H1 (cell line): ENCODE measurements around the gene PRKCH. TPM values are rescaled to one million over a fixed set of nuclear protein-coding genes. Genes with fewer than 3 reads are reported as not detected.

Experiments
- CTCF ChIA-PET: fragments of 300-600 bp; sonication (Branson Sonifier 250); formaldehyde crosslinking; loops from one replicate; lab custom pipeline; 2021; ENCODE audit not compliant: partially characterized antibody; lab: Charles Lee
- POLR2A ChIA-PET: fragments of 300-600 bp; sonication (Branson Sonifier 250); formaldehyde crosslinking; loops from one replicate; lab custom pipeline; 2021; ENCODE audit warnings: inconsistent platforms; ENCODE audit not compliant: partially characterized antibody; lab: Charles Lee
- DNase-seq, 2 experiments: peaks; one replicate each; pipeline versions ENCODE4 v3.0.0 to v3.0.0-alpha.2; 2010 to 2022; ENCODE audit warnings: low spot score in 2 of 2, low read depth in 1 of 2, mixed read lengths in 1 of 2
- FAIRE-seq: peaks from 2 replicates; lab custom pipeline; 2011; peaks lifted over from hg19 to GRCh38; lab: Jason Lieb, UNC
- H2AFZ ChIP-seq: 2 replicates; pipeline ENCODE4 v1.8.1; 2012; ENCODE audit warnings: low read length, inconsistent platforms
- H2AK5ac ChIP-seq: 2 replicates; pipeline ENCODE4 v1.6.1; 2013; ENCODE audit warnings: low read depth, low read length
- H2BK120ac ChIP-seq: replicated peaks from 2 replicates; pipeline ENCODE3; 2013; ENCODE audit warnings: low read depth, low read length, inconsistent platforms
- H2BK12ac ChIP-seq: 2 replicates; pipeline ENCODE4 v1.6.1; 2013; ENCODE audit warnings: low read depth, low read length
- H2BK15ac ChIP-seq: 2 replicates; pipeline ENCODE4 v1.6.1; 2013; ENCODE audit warnings: low read length
- H2BK20ac ChIP-seq: 2 replicates; pipeline ENCODE4 v1.6.1; 2013; ENCODE audit warnings: low read length
- H2BK5ac ChIP-seq: 2 replicates; pipeline ENCODE4 v1.6.1; 2013; ENCODE audit warnings: low read depth, low read length
- H3K14ac ChIP-seq: 2 replicates; pipeline ENCODE4 v1.6.1; 2013; ENCODE audit warnings: inconsistent platforms; ENCODE audit not compliant: insufficient read length
- H3K18ac ChIP-seq: 2 replicates; pipeline ENCODE4 v1.6.1; 2013; ENCODE audit warnings: low read length; ENCODE audit errors: extremely low read depth
- H3K23ac ChIP-seq: 2 replicates; pipeline ENCODE4 v1.6.1; 2013; ENCODE audit warnings: inconsistent platforms; ENCODE audit not compliant: insufficient read length
- H3K23me2 ChIP-seq: 2 replicates; pipeline ENCODE4 v1.6.1; 2013; ENCODE audit warnings: low read depth, low read length
- H3K27ac ChIP-seq: 2 replicates; pipeline ENCODE4 v1.6.1; 2011; ENCODE audit warnings: low read depth, low read length, inconsistent platforms
- H3K27me3 ChIP-seq, 4 experiments: replicated peaks in 1 of 4; 1 replicate in 1 of 4; 2 replicates in 3 of 4; pipeline versions ENCODE4 v1.6.1 to v1.8.1; 2011 to 2013; ENCODE audit warnings: low read length in 3 of 4, mild to moderate bottlenecking in 3 of 4, inconsistent platforms in 2 of 4, mixed read lengths in 2 of 4, moderate library complexity in 1 of 4; ENCODE audit not compliant: control insufficient read depth in 3 of 4, insufficient read depth in 3 of 4; ENCODE audit errors: extremely low read depth in 1 of 4
- H3K36me3 ChIP-seq, 4 experiments: 2 replicates each; pipeline versions ENCODE4 v1.6.1 to v1.8.1; 2011 to 2013; ENCODE audit warnings: mild to moderate bottlenecking in 4 of 4, low read length in 3 of 4, moderate library complexity in 2 of 4, control low read depth in 1 of 4, inconsistent platforms in 1 of 4; ENCODE audit not compliant: insufficient read depth in 4 of 4, control insufficient read depth in 2 of 4
- H3K4ac ChIP-seq: replicated peaks from 2 replicates; pipeline ENCODE3; 2013; ENCODE audit warnings: low read length, low read depth, mixed read lengths, inconsistent platforms; ENCODE audit not compliant: insufficient read length
- H3K4me1 ChIP-seq, 4 experiments: replicated peaks in 1 of 4; 1 replicate in 1 of 4; 2 replicates in 3 of 4; pipeline versions ENCODE4 v1.6.1 to v1.8.1; 2011 to 2013; ENCODE audit warnings: low read length in 3 of 4, inconsistent platforms in 2 of 4, mixed read lengths in 1 of 4; ENCODE audit not compliant: insufficient read depth in 4 of 4, control insufficient read depth in 3 of 4
- H3K4me2 ChIP-seq, 2 experiments: 2 replicates each; pipeline versions ENCODE4 v1.6.1 to v1.8.1; 2011 to 2013; ENCODE audit warnings: low read depth in 2 of 2, low read length in 2 of 2, control low read depth in 1 of 2, inconsistent platforms in 1 of 2, mild to moderate bottlenecking in 1 of 2; ENCODE audit not compliant: insufficient read depth in 1 of 2
- H3K4me3 ChIP-seq, 4 experiments: fragments of 200-600, 300-600 bp in 1 of 4; sonication (generic), shearing (Covaris generic), sonication (Bioruptor Twin) in 1 of 4; 2 replicates each; pipeline versions ENCODE4 v1.5.1 to v1.8.1; 2011 to 2016; ENCODE audit warnings: low read length in 4 of 4, low read depth in 3 of 4, control low read depth in 2 of 4, inconsistent platforms in 2 of 4, mild to moderate bottlenecking in 2 of 4, mixed read lengths in 1 of 4, moderate library complexity in 1 of 4; ENCODE audit not compliant: insufficient read depth in 2 of 4; ENCODE audit errors: extremely low read depth in 1 of 4
- H3K56ac ChIP-seq: replicated peaks from 2 replicates; pipeline ENCODE3; 2013; ENCODE audit warnings: low read depth, mild to moderate bottlenecking, mixed read lengths, low read length, inconsistent platforms; ENCODE audit not compliant: insufficient read length
- H3K79me1 ChIP-seq: 2 replicates; pipeline ENCODE4 v1.6.1; 2013; ENCODE audit warnings: low read depth, low read length, control low read depth
- H3K79me2 ChIP-seq, 2 experiments: 2 replicates each; pipeline versions ENCODE4 v1.6.1 to v1.8.1; 2012 to 2013; ENCODE audit warnings: low read length in 2 of 2, mild to moderate bottlenecking in 2 of 2, inconsistent platforms in 1 of 2; ENCODE audit not compliant: insufficient read depth in 2 of 2, control insufficient read depth in 1 of 2
- H3K9ac ChIP-seq, 4 experiments: replicated peaks in 1 of 4; 1 replicate in 1 of 4; 2 replicates in 3 of 4; pipeline versions ENCODE4 v1.6.1 to v1.8.1; 2011 to 2013; ENCODE audit warnings: low read depth in 3 of 4, low read length in 3 of 4, control low read depth in 2 of 4, mild to moderate bottlenecking in 2 of 4, moderate library complexity in 2 of 4, inconsistent platforms in 1 of 4; ENCODE audit errors: extremely low read depth in 1 of 4
- H3K9me3 ChIP-seq, 2 experiments: 2 replicates each; pipeline versions ENCODE4 v1.6.1 to v1.8.1; 2012 to 2013; ENCODE audit warnings: mild to moderate bottlenecking in 2 of 2, moderate library complexity in 2 of 2, control low read depth in 1 of 2, inconsistent platforms in 1 of 2, low read depth in 1 of 2, low read length in 1 of 2, mixed read lengths in 1 of 2; ENCODE audit not compliant: insufficient read depth in 2 of 2
- H4K20me1 ChIP-seq, 2 experiments: replicated peaks in 1 of 2; 2 replicates each; pipeline versions ENCODE3 to v1.8.1; 2011 to 2013; ENCODE audit warnings: inconsistent platforms in 2 of 2, low read length in 2 of 2, mild to moderate bottlenecking in 1 of 2; ENCODE audit not compliant: insufficient read depth in 2 of 2, control insufficient read depth in 1 of 2
- H4K5ac ChIP-seq: 2 replicates; pipeline ENCODE4 v1.6.1; 2013; ENCODE audit warnings: low read length, low read depth, mixed read lengths, inconsistent platforms; ENCODE audit not compliant: insufficient read length
- H4K8ac ChIP-seq: 2 replicates; pipeline ENCODE4 v1.8.0; 2013; ENCODE audit warnings: mild to moderate bottlenecking, moderate library complexity, low read length, inconsistent platforms; ENCODE audit not compliant: insufficient read depth; ENCODE audit errors: extremely low read depth
- H4K91ac ChIP-seq: replicated peaks from 2 replicates; pipeline ENCODE3; 2013; ENCODE audit warnings: low read length, mixed read lengths, inconsistent platforms; ENCODE audit not compliant: insufficient read length
- GABPA ChIP-seq: IDR thresholded peaks from 2 replicates; pipeline ENCODE4 v1.6.1; 2011; ENCODE audit warnings: mild to moderate bottlenecking, low read length, moderate library complexity, borderline replicate concordance; ENCODE audit not compliant: insufficient read depth
- JUN ChIP-seq: IDR thresholded peaks from 2 replicates; pipeline ENCODE4 v1.6.1; 2011; ENCODE audit warnings: low read depth, mild to moderate bottlenecking, improper control_type of control experiment, low read length
- MAFK ChIP-seq: IDR thresholded peaks from 2 replicates; pipeline ENCODE4 v1.6.1; 2012; ENCODE audit warnings: low read depth, mild to moderate bottlenecking, improper control_type of control experiment, low read length
- POLR2AphosphoS5 ChIP-seq: IDR thresholded peaks from 2 replicates; pipeline ENCODE4 v1.6.1; 2011; ENCODE audit warnings: low read depth, low read length
- RBBP5 ChIP-seq: IDR thresholded peaks from 2 replicates; pipeline ENCODE4 v1.7.1; 2012; ENCODE audit warnings: low read depth, mild to moderate bottlenecking, inconsistent platforms, low read length, moderate library complexity, borderline replicate concordance
- RFX5 ChIP-seq: IDR thresholded peaks from 2 replicates; pipeline ENCODE4 v1.6.1; 2011; ENCODE audit warnings: low read depth, low read length, improper control_type of control experiment, borderline replicate concordance
- RNF2 ChIP-seq: fragments of 200-900, 300-1000 bp; sonication (generic); IDR thresholded peaks from 2 replicates; pipeline ENCODE4 v1.7.1; 2016; ENCODE audit warnings: borderline replicate concordance, low read depth, mild to moderate bottlenecking, antibody characterized with exemption, low read length; ENCODE audit not compliant: poor library complexity, severe bottlenecking; ENCODE audit errors: missing control alignments
- SP2 ChIP-seq: IDR thresholded peaks from 2 replicates; pipeline ENCODE4 v1.6.1; 2012; ENCODE audit warnings: mild to moderate bottlenecking, low read length, inconsistent platforms
- TAF1 ChIP-seq: IDR thresholded peaks from 2 replicates; pipeline ENCODE4 v1.6.1; 2011; ENCODE audit warnings: mild to moderate bottlenecking, low read depth, low read length
- TCF12 ChIP-seq: IDR thresholded peaks from 2 replicates; pipeline ENCODE4 v1.6.1; 2011; ENCODE audit warnings: low read depth, mild to moderate bottlenecking, low read length
- TEAD4 ChIP-seq: IDR thresholded peaks from 2 replicates; pipeline ENCODE4 v1.6.1; 2012; ENCODE audit warnings: low read depth, low read length, inconsistent platforms, mixed read lengths
- WGBS, 2 experiments: shearing (Covaris generic) in 1 of 2; methylation state at CpG; one replicate each; pipeline versions ENCODE4 v1.1.6 to v1.1.7; 2013 to 2015; ENCODE audit warnings: low lambda C conversion rate in 2 of 2, mixed read lengths in 2 of 2, inconsistent platforms in 1 of 2, low coverage in 1 of 2, missing lambda C conversion rate in 1 of 2; ENCODE audit not compliant: insufficient replicate concordance in 2 of 2, insufficient coverage in 1 of 2, insufficient read length in 1 of 2; ENCODE audit errors: extremely low coverage in 1 of 2, missing lambda C conversion rate in 1 of 2; 5-methylcytosine and 5-hydroxymethylcytosine counted together
- polyA plus RNA-seq, 7 experiments: library from polyadenylated mRNA; depleted of rRNA in 3 of 7; stranded (reverse) in 5 of 7; unstranded in 2 of 7; fragments of >200 nt in 5 of 7; fragments of 200-250 nt in 2 of 7; gene quantifications; 1 replicate in 5 of 7; 2 replicates in 1 of 7; 4 replicates in 1 of 7; pipeline versions ENCODE4 v1.2.1 to v1.2.3, GENCODE V29; 2011 to 2013; ENCODE audit warnings: missing spikeins in 2 of 7, mixed read lengths in 2 of 7
- total RNA-seq: library from RNA; stranded (reverse); fragmentation: NEBNext Ultra II Directional; extraction: Animal tissue kit (Norgen Biotek cat#: 25700); gene quantifications from 2 replicates; pipeline ENCODE4 v1.2.1, GENCODE V29; 2021
- TF ChIP-seq, protein P1 (sequence below): IDR thresholded peaks from 2 replicates; pipeline ENCODE4 v1.6.1; 2012; ENCODE audit warnings: inconsistent platforms
- TF ChIP-seq, protein P2 (sequence below): IDR thresholded peaks from 2 replicates; pipeline ENCODE4 v1.6.1; 2012; ENCODE audit warnings: inconsistent platforms

Gene PRKCH
- total and polyA plus RNA-seq, 2 of the 8 experiments (the other 6 are each of a cell fraction or from before 2014, with no cell fraction given), result 6.4 to 7.0 TPM

- no peaks in the 10 kb centered on the region for H3K36me3 ChIP-seq
- no peak overlapping the region for H2AK5ac ChIP-seq
- H3K4ac ChIP-seq, result no peak overlapping the region
- no peaks in the 10 kb centered on the region; a peak in 1 of 7 replicates for H3K4me1 ChIP-seq
- H2BK12ac ChIP-seq, result no peak overlapping the region
- WGBS, 2 experiments, result 89% methylated on average over 8 of the region's 8 CpGs; no CpG with 5 or more reads in 1 of the 2 experiments
- no peak overlapping the region for H3K9ac ChIP-seq
- no peak overlapping the region for H2BK120ac ChIP-seq
- no peak overlapping the region for H2BK5ac ChIP-seq
- H3K27me3 ChIP-seq, result no peaks in the 10 kb centered on the region
- H3K14ac ChIP-seq, result no peak overlapping the region
- H3K56ac ChIP-seq, result no peak overlapping the region
- no peak overlapping the region for H3K27ac ChIP-seq
- no peak overlapping the region for H3K23ac ChIP-seq
- no peak overlapping the region for H4K8ac ChIP-seq
- no peak overlapping the region for H3K4me2 ChIP-seq
- no peak overlapping the region for H2BK15ac ChIP-seq
- 0 out of 2 replicates have a peak overlapping the region, but pooled peaks have one; percentile 10 for H2BK20ac ChIP-seq
- no peaks in the 10 kb centered on the region for H3K23me2 ChIP-seq
- no peaks in the 10 kb centered on the region for H3K79me2 ChIP-seq
- H3K79me1 ChIP-seq, result no peaks in the 10 kb centered on the region
- POLR2A ChIA-PET, result interaction anchor here (1.7 kb wide), 1 partner anchor 25 kb away, joined by 4 read pairs; no protein-coding TSS in a partner anchor
- no peak for FAIRE-seq
- TF ChIP-seq JUN, result no peak
- no peak for TF ChIP-seq SP2
- no peak for TF ChIP-seq TEAD4
- no peak for TF ChIP-seq TAF1
- no peak for TF ChIP-seq MAFK
- no peak for TF ChIP-seq GABPA
- no peak for TF ChIP-seq TCF12
- TF ChIP-seq, protein P1, sequence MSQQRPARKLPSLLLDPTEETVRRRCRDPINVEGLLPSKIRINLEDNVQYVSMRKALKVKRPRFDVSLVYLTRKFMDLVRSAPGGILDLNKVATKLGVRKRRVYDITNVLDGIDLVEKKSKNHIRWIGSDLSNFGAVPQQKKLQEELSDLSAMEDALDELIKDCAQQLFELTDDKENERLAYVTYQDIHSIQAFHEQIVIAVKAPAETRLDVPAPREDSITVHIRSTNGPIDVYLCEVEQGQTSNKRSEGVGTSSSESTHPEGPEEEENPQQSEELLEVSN, result no peak
- no peak for TF ChIP-seq RFX5
- TF ChIP-seq, protein P2, sequence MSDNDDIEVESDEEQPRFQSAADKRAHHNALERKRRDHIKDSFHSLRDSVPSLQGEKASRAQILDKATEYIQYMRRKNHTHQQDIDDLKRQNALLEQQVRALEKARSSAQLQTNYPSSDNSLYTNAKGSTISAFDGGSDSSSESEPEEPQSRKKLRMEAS, result no peak
- no peak for TF ChIP-seq RNF2
- TF ChIP-seq RBBP5, result no peak
- TF ChIP-seq POLR2AphosphoS5, result no peak
- H3K9me3 ChIP-seq, result no peaks in the 10 kb centered on the region
- CTCF ChIA-PET, result no interaction called here
- no peaks in the 10 kb centered on the region for H4K20me1 ChIP-seq
- H3K4me3 ChIP-seq, result no peak overlapping the region
- H3K18ac ChIP-seq, result no peak overlapping the region
- DNase-seq, result no peak
- H2AFZ ChIP-seq, result no peak overlapping the region
- no peak overlapping the region for H4K5ac ChIP-seq
- no peak overlapping the region for H4K91ac ChIP-seq
Observed at GRCh38 chr14:61347826-61348443, 26.6 kb downstream of the PRKCH start.
